ENCODE results near the gene SEC22A.

SEC22A gene

DNA sequence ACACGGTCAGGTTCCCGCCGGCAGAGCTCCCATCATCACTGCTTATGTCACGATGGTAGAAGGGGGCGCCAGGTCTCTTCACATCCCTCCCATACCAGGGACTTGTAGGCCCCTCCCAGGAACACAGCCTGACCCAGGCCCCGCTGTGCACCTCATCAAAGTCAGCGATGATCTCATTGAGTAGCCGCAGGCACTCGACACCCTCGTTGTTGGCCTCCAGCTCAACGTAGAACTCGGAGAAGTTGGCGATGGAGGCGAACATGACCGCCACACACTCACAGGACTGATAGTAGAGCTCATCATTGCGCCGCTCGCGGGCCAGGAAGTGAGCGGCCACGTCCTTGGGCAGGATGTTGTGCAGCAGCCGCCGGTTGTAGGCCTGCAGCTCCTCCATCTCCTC, 89.2 kb downstream of the SEC22A start:
- FAIRE-seq (no peak), DNase-seq (ENCODE audit: insufficient read length) (no peak)
- TF ChIP-seq TAF1 (IDR thresholded peaks at IDR 0.05; ENCODE audit: borderline replicate concordance, low read depth, low read length) = no peak
- no peak for TF ChIP-seq POLR2A (IDR thresholded peaks at IDR 0.05; ENCODE audit: low read depth, low read length)
- TF ChIP-seq POLR2AphosphoS5 (IDR thresholded peaks at IDR 0.05; ENCODE audit: low read depth, low read length) = no peak

DNA sequence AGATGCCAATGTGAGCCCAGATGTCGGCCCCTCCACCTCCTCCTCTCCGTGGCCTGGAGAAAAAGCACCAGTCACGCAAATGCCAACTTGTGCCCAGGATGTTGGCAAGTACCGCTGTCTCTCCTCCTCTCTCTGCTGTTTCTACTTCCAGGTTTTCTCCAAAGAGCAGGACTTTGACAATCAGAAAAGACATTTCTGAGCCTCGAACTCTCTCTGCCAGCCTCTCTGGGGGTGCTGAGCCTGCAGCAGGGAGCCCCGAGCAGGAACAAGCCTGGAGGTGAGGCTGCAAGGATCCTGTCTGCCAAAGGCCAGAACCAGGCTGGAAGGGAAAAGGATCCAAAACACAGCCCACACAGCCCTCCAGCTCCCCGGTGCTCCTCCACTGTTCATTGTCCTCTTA, 89.7 kb downstream of the SEC22A start:
- no peak for TF ChIP-seq POLR2A (IDR thresholded peaks at IDR 0.05; ENCODE audit: low read depth, low read length)
- no peak for FAIRE-seq
- DNase-seq (ENCODE audit: insufficient read length) = no peak

DNA sequence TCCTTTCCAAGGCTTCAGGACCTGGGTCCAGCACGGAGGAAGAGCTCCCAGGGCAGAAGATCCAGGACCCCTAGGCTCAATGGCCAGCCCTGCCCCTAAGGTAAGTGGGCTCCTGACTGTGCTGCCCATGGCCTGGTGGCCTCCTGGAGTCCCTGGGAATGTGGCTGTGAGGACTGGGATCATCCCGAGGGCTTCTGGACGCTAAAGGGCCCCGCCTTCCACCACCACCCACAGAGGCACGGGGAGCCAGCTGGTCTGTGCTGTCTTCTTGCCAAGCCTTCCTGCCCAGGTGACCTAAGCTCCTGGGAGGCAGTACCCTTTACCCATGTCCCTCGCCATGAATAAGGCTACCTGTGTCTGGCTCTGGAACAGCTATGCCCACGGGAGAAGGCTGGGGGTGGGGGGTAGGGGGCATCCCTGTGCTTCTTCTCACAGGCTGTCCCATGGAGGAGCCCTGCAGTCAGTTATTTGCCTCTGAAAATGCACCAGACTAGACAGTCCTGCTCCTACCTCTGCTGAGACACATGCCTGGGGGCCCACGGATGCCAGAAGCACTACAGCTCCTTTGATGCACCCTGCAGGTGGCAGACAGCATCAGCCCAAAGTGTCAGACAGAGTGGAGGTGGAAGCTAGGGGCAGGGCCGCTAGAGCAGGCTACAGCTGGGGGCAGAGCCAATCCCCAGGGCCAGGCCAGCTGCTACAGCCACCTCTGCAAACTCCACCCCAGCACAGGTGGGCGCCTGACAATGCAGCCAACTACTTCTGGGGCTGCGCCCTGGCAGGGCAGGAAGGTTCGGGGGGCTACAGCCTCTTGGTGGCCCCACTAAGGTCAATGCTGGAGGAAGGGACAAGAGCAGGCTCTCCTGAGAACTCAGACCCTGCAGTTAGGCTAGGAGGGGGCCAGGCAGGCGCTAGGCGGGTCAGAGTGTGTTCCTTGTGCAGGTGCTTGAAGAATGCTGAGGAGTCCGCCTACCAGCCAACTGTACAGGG, 90.9 kb downstream of the SEC22A start:
- FAIRE-seq (no peak), DNase-seq (ENCODE audit: insufficient read length) (no peak)
- TF ChIP-seq POLR2AphosphoS5 (IDR thresholded peaks at IDR 0.05; ENCODE audit: low read depth, low read length) (no peak), POLR2A (IDR thresholded peaks at IDR 0.05; ENCODE audit: low read depth, low read length) (no peak), TAF1 (IDR thresholded peaks at IDR 0.05; ENCODE audit: borderline replicate concordance, low read depth, low read length) (no peak)

DNA sequence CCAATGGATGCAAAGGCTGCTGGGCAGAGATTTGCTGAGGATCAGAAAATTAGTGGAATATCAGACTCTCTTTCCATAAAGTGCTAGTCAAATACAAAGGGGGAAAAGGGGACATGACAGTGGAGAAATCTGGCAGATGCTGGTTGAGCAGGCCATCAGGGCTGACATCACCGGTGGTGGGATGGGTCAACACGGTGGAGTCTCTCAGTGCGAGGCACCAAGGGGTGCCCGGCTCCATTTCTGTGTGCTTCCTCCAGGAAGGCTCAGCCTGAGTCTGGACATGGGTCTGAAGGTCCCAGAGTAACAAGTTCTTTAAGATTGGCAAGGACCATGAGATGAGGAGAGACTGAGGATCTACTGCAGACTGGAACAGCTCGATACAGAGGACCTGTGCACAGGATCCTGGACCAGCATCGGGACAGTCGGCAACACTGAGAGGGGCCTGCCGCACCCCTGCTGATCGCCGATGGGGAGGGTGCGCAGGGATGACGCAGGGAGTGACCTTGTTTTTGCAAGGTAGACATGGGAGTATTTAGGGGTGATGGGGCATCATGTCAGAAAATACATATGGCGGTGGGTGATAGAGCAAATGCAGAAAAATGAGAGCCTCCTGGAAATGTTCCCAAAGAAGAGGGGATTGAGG, 92.7 kb downstream of the SEC22A start:
- DNase-seq (ENCODE audit: insufficient read length) (no peak), FAIRE-seq (no peak)

DNA sequence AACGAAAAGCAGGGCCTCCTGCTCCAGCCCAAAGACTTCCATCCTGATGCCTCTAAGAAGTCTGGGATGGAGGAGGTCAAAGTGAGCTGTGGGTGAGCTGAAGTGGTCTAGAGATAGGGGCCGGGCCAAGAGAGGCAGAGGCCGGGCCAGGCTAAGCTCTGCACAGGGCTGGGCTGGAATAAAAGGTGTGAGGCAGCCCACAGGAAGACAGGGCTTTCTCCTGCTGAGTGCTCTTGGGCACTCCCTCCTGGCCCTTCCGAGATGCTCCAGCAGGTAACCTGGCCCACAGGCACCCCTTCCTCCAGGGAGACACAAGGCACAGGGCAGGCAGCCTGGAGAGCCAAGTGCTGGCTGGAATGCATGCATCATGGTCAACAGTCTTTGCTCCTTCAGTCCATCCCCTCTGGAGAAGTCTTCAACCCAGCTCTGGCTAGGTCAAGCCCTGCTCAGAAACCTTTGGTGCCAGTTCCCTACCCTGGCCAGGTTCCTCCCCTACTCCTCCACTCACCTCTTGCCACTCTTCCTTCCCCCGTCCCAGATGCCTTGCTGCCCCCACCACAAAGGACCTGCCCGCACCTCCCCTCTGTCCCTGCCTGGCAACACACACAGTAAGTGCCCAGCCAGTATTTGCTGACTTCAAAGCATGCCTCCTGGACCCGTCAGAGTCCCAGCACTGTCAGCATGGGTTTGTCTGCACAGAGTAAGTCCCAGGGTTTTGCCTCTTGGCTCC, 93.6 kb downstream of the SEC22A start:
- TF ChIP-seq POLR2A (IDR thresholded peaks at IDR 0.05; ENCODE audit: low read depth, low read length) = no peak
- no peak for TF ChIP-seq TAF1 (IDR thresholded peaks at IDR 0.05; ENCODE audit: borderline replicate concordance, low read depth, low read length)
- TF ChIP-seq POLR2AphosphoS5 (IDR thresholded peaks at IDR 0.05; ENCODE audit: low read depth, low read length) = no peak
- FAIRE-seq = no peak
- no peak for DNase-seq (ENCODE audit: insufficient read length)

More for the DNA sequence above, 92.7 kb downstream of the SEC22A start:
- TF ChIP-seq POLR2A (IDR thresholded peaks at IDR 0.05; ENCODE audit: low read depth, low read length) (no peak), TAF1 (IDR thresholded peaks at IDR 0.05; ENCODE audit: borderline replicate concordance, low read depth, low read length) (no peak), POLR2AphosphoS5 (IDR thresholded peaks at IDR 0.05; ENCODE audit: low read depth, low read length) (no peak)

DNA sequence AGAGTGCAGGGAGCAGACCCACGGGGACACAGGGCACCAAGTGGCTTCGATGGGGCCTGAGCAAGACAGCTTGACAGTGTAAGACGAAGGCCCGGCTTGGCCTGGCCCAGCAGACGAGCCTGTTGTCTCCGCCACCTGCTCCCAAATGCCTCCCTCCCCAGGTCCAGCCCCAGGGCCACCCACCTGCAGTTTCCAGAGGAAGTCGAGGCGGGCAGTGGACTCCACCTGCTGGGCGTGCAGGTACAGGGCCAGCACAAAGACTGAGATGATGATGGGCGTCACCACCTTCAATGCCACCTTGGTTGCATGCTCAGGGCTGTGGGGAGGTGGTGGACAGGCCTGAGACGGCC, 94.1 kb downstream of the SEC22A start:
- TF ChIP-seq TAF1 (IDR thresholded peaks at IDR 0.05; ENCODE audit: borderline replicate concordance, low read depth, low read length) (no peak), POLR2AphosphoS5 (IDR thresholded peaks at IDR 0.05; ENCODE audit: low read depth, low read length) (no peak), POLR2A (IDR thresholded peaks at IDR 0.05; ENCODE audit: low read depth, low read length) (no peak)
- DNase-seq (ENCODE audit: insufficient read length) (no peak), FAIRE-seq (no peak)

DNA sequence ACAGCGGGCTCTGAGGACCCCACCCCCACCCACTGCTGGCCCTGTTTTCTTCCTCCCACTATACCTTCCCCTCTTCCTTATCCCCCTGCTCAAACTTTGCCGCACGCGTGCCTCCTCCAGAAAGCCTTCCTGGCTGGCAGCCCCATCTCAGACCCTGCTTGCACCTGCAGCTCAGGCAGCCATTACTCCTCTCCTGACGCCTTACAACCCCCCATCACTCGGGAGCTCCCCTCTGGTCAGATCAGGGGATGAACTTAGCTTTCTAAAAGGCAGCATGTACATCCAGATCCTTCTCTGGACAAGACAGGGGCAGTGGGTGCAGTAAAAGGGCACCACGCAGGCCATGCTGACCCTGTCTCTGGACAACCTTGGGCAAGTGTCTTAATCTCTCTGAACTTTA, 94.5 kb downstream of the SEC22A start:
- FAIRE-seq (no peak), DNase-seq (ENCODE audit: insufficient read length) (no peak)
- TF ChIP-seq POLR2AphosphoS5 (IDR thresholded peaks at IDR 0.05; ENCODE audit: low read depth, low read length) (no peak), TAF1 (IDR thresholded peaks at IDR 0.05; ENCODE audit: borderline replicate concordance, low read depth, low read length) (no peak)

DNA sequence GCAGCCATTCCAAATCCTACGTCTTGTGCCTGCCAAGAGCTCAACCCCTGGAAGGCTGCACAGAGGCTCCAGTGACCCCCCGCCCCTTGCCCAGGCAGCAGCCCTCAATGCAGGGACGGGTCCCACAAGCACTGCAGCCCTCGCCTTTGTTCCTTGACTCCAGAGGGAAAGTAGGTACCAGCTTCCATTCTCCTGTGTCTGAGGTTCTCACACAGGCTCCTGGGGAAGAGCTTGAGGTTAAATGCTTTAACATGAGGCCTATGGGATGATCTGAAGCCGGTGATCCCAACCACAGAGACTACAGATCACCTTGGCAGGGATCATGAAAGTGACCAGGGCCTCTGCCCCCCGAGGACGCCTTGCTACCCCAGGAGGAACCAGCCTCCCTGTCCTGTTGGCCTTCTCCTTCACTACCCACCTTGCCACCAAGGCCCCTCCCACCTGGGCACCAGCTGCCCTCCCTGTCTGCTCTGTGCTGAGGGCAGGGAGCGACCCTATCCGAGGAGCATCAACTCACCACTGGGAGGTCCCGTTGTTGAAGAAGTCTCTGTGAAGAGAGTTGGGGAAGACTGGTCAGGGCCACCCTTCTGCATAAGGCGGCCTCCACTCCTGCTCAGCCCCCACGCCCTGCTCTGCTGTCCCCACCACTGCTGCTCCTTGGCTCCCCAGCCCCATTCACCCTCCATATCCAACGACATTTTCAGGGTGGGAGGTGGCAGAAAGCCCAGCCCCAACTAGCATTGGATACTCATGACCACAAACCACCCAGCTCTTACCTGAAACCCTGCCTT, 95.3 kb downstream of the SEC22A start:
- FAIRE-seq = no peak
- no peak for DNase-seq (ENCODE audit: insufficient read length)
- TF ChIP-seq TAF1 (IDR thresholded peaks at IDR 0.05; ENCODE audit: borderline replicate concordance, low read depth, low read length) = no peak
- TF ChIP-seq POLR2AphosphoS5 (IDR thresholded peaks at IDR 0.05; ENCODE audit: low read depth, low read length) = no peak
- no peak for TF ChIP-seq POLR2A (IDR thresholded peaks at IDR 0.05; ENCODE audit: low read depth, low read length)

DNA sequence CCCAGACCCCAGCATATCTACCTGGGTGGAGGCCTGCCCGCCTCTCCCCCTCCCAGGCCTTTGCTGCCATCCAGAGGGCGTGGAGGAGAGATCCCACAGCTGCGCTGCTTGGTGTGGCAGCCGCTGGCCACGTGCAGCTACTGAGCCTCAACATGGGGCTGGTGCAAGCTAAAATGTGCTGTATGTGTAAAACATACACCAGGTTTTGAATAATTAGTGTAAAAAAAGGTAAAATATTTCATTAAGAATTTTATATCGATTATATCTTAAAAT, 95.8 kb downstream of the SEC22A start:
- DNase-seq (ENCODE audit: insufficient read length) (no peak), FAIRE-seq (no peak)

DNA sequence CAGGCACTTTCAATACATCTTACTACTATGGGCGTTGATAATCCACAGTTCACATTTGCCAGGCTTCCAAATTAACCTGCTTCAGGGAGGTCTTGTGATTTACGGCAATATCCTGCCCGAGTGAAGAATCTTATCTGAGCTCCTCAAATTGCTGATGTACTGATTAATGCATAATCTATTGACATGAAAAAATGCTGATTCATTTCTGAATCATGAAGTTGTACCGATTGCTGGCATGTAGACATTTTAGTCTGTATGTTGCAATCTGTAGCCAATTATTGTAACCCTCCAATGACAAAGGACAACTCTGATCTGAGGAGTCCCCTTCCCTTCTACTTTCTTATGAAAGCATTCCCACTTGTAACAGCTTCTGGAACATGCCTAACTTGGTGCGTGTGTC, 97.2 kb downstream of the SEC22A start:
- no peak for DNase-seq (ENCODE audit: insufficient read length)
- TF ChIP-seq POLR2A (IDR thresholded peaks at IDR 0.05; ENCODE audit: low read depth, low read length) = no peak
- TF ChIP-seq TAF1 (IDR thresholded peaks at IDR 0.05; ENCODE audit: borderline replicate concordance, low read depth, low read length) = no peak
- TF ChIP-seq POLR2AphosphoS5 (IDR thresholded peaks at IDR 0.05; ENCODE audit: low read depth, low read length) = no peak
- FAIRE-seq = no peak

More for the DNA sequence above, 95.8 kb downstream of the SEC22A start:
- TF ChIP-seq POLR2A (IDR thresholded peaks at IDR 0.05; ENCODE audit: low read depth, low read length) = no peak
- no peak for TF ChIP-seq POLR2AphosphoS5 (IDR thresholded peaks at IDR 0.05; ENCODE audit: low read depth, low read length)
- no peak for TF ChIP-seq TAF1 (IDR thresholded peaks at IDR 0.05; ENCODE audit: borderline replicate concordance, low read depth, low read length)

DNA sequence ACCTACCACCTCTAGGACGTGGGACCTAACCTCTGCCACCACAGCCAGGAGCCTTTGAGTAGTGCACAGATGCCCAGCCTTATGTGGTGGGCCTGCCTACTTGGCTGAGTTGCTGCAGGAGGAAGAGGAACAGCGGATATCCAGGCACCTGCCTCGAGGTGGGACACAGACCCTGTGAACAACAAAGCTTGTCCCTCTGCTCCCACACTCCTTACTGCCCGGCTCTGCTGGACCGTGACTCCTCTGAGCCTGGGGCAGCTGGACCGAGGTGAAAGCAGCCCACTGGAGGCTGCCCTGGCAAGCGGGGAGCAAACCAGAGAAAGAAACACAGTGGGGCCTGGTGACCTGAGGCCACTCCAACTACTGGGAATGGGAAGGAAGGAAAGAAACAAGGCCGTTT, 97.8 kb downstream of the SEC22A start:
- DNase-seq (ENCODE audit: insufficient read length) (no peak), FAIRE-seq (no peak)
- no peak for TF ChIP-seq POLR2AphosphoS5 (IDR thresholded peaks at IDR 0.05; ENCODE audit: low read depth, low read length)
- no peak for TF ChIP-seq POLR2A (IDR thresholded peaks at IDR 0.05; ENCODE audit: low read depth, low read length)
- TF ChIP-seq TAF1 (IDR thresholded peaks at IDR 0.05; ENCODE audit: borderline replicate concordance, low read depth, low read length) = no peak

Measured in GM12892 (cell line).